B cell (primary cell): Measurements from ENCODE around the gene CXXC5. TPM values are rescaled to one million over a fixed set of nuclear protein-coding genes. Genes with fewer than 3 reads are reported as not detected.
"Not testable (repeated sequence)": the region's sequence is repeated elsewhere in the genome, so short reads cannot be mapped to it uniquely, and the experiment has no call there.

Experiments
- ATAC-seq: fragments of 200-7000 bp; cut with Tn5 transposase; one replicate; pipeline ENCODE4 v1.10.0; 2021; ENCODE audit warnings: low read depth, mild to moderate bottlenecking, moderate number of reproducible peaks, moderate library complexity
- CTCF ChIA-PET: fragments of 350-600 bp; sonication (Branson Sonifier 250); formaldehyde crosslinking; loops from one replicate; lab custom pipeline; 2021; ENCODE audit warnings: antibody characterized with exemption, inconsistent platforms; lab: Charles Lee
- POLR2A ChIA-PET: fragments of 350-600 bp; sonication (Branson Sonifier 250); formaldehyde crosslinking; loops from one replicate; lab custom pipeline; 2021; ENCODE audit warnings: antibody characterized with exemption; lab: Charles Lee
- DNase-seq: peaks from one replicate; pipeline ENCODE4 v3.0.0; 2013
- H2AFZ ChIP-seq: 2 replicates; pipeline ENCODE4 v1.6.1; 2012; ENCODE audit warnings: mild to moderate bottlenecking, low read depth, low read length; ENCODE audit not compliant: insufficient read depth, poor library complexity, severe bottlenecking
- H3K27ac ChIP-seq, 2 donors: 1 replicate in 1 of 2; 2 replicates in 1 of 2; pipeline ENCODE4 v1.5.1; 2012 to 2013; ENCODE audit warnings: low read length in 2 of 2, mild to moderate bottlenecking in 2 of 2, moderate library complexity in 1 of 2
- H3K27me3 ChIP-seq, 4 experiments: fragments of 200-600 bp in 1 of 4; sonication (generic) in 1 of 4; replicated peaks in 1 of 4; 1 replicate in 2 of 4; 2 replicates in 2 of 4; pipeline versions ENCODE4 v1.6.1 to v1.7.0; 2013 to 2016; ENCODE audit warnings: low read length in 3 of 4, mild to moderate bottlenecking in 2 of 4, mixed read lengths in 1 of 4, moderate library complexity in 1 of 4; ENCODE audit not compliant: insufficient read depth in 4 of 4, control insufficient read depth in 3 of 4; ENCODE audit errors: control extremely low read depth in 1 of 4
- H3K36me3 ChIP-seq, 2 experiments: replicated peaks in 1 of 2; 1 replicate in 1 of 2; 2 replicates in 1 of 2; pipeline versions ENCODE4 v1.6.1 to v1.7.1; 2013; ENCODE audit warnings: low read length in 1 of 2; ENCODE audit not compliant: insufficient read depth in 2 of 2, control insufficient read depth in 1 of 2; ENCODE audit errors: control extremely low read depth in 1 of 2, extremely low read depth in 1 of 2
- H3K4me1 ChIP-seq, 2 donors: fragments of 200-600 bp in 1 of 2; sonication (generic) in 1 of 2; 1 replicate in 1 of 2; 2 replicates in 1 of 2; pipeline versions ENCODE4 v1.5.1 to v1.6.1; 2013 to 2017; ENCODE audit warnings: low read length in 2 of 2; ENCODE audit not compliant: control insufficient read depth in 2 of 2, insufficient read depth in 2 of 2
- H3K4me2 ChIP-seq: replicated peaks from 2 replicates; pipeline ENCODE3; 2012; ENCODE audit warnings: mild to moderate bottlenecking, low read depth, low read length; ENCODE audit not compliant: poor library complexity, severe bottlenecking
- H3K4me3 ChIP-seq, 5 experiments: fragments of 200-600 bp in 1 of 5; sonication (generic) in 1 of 5; 1 replicate in 3 of 5; 2 replicates in 2 of 5; pipeline versions ENCODE4 v1.5.1 to v1.7.0; 2011 to 2016; ENCODE audit warnings: low read length in 4 of 5, mild to moderate bottlenecking in 4 of 5, low read depth in 2 of 5, control low read depth in 1 of 5, moderate library complexity in 1 of 5; ENCODE audit not compliant: insufficient read depth in 1 of 5; ENCODE audit errors: control extremely low read depth in 1 of 5, extremely low read depth in 1 of 5
- H3K79me2 ChIP-seq: fragments of 200-600 bp; sonication (generic); one replicate; pipeline ENCODE4 v1.6.0; 2016; ENCODE audit warnings: low read length; ENCODE audit not compliant: control insufficient read depth, insufficient read depth
- H3K9ac ChIP-seq: fragments of 200-600 bp; sonication (generic); 2 replicates; pipeline ENCODE4 v1.6.1; 2017; ENCODE audit warnings: mild to moderate bottlenecking, low read length, moderate library complexity
- H3K9me3 ChIP-seq, 3 donors: one replicate each; pipeline versions ENCODE4 v1.6.1 to v1.7.1; 2013; ENCODE audit warnings: low read length in 2 of 3; ENCODE audit not compliant: control insufficient read depth in 2 of 3, insufficient read depth in 1 of 3; ENCODE audit errors: control extremely low read depth in 1 of 3
- H4K20me1 ChIP-seq: 2 replicates; pipeline ENCODE4 v1.6.0; 2012; ENCODE audit warnings: mild to moderate bottlenecking, low read length; ENCODE audit not compliant: insufficient read depth, control insufficient read depth, poor library complexity, severe bottlenecking
- H3K27ac Mint-ChIP-seq: one replicate; pipeline ENCODE4 v1.8.0; 2021; ENCODE audit warnings: mixed read lengths
- H3K27me3 Mint-ChIP-seq: one replicate; pipeline ENCODE4 v1.8.0; 2021; ENCODE audit warnings: mixed read lengths
- H3K4me1 Mint-ChIP-seq: one replicate; pipeline ENCODE4 v1.8.0; 2021; ENCODE audit warnings: mixed read lengths
- H3K4me3 Mint-ChIP-seq: one replicate; pipeline ENCODE4 v1.8.0; 2021; ENCODE audit warnings: mixed read lengths
- H3K9me3 Mint-ChIP-seq: one replicate; pipeline ENCODE4 v1.8.0; 2022; ENCODE audit warnings: mixed read lengths; ENCODE audit not compliant: insufficient read depth
- EZH2 ChIP-seq: IDR thresholded peaks from 2 replicates; pipeline ENCODE4 v1.6.1; 2012; ENCODE audit warnings: borderline replicate concordance, low read depth, mild to moderate bottlenecking, moderate library complexity, low read length; ENCODE audit not compliant: insufficient read depth, poor library complexity, severe bottlenecking
- WGBS: methylation state at CpG from one replicate; pipeline ENCODE4 v1.1.5; 2013; ENCODE audit warnings: missing lambda C conversion rate; ENCODE audit not compliant: insufficient coverage; 5-methylcytosine and 5-hydroxymethylcytosine counted together
- intact Hi-C: fragments of 100-400 bp; cut with micrococcal nuclease; formaldehyde crosslinking; loops from one replicate; pipeline ENCODE4 v1.10.0; 2022
- polyA plus RNA-seq: library from polyadenylated mRNA; depleted of rRNA; stranded (reverse); fragments of >200 nt; gene quantifications from 2 replicates; pipeline ENCODE4 v1.2.3, GENCODE V29; 2012
- total RNA-seq, 2 donors: library from RNA; stranded (reverse); fragments of 120-200 nt in 1 of 2; gene quantifications; 1 replicate in 1 of 2; 2 replicates in 1 of 2; pipeline versions ENCODE4 v1.2.3 to v1.2.4, GENCODE V29; 2013 to 2022
- TF ChIP-seq, protein P1 (sequence below): fragments of 200-600 bp; IDR thresholded peaks from one replicate; pipeline ENCODE4 v1.8.0; 2022; ENCODE audit warnings: antibody characterized with exemption, mild to moderate bottlenecking

Gene CXXC5
- total and polyA plus RNA-seq, 2 donors (not counting 1 experiment from before 2014, with no cell fraction given) = 126 to 143 TPM

DNA sequence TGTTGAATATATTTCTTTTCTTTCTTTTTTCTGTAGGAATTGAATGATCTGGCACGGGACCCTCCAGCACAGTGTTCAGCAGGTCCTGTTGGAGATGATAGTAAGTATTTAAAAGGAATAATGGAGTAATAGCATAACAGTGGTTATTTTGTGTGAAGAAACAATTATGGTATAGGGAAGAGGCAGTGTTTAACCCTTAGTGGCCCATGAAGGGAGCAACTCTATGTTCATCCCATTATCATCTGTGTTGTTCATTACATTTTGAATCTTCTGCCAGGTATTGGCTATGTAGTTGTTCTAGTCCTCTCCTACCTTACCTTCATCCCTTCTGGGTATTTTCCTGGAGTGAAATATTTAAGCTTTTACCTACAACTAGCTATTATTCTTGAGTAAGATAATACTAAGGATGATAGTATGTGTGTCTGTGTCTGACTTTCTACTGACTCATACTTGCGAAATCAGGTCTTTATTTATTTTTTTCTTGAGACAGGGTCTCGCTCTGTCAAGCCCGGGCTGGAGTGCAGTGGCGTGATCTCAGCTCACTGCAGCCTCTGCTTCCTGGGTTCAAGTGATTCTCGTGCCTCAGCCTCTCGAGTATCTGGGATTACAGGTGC is 47.7 kb upstream of the CXXC5 start:
- DNase-seq (no peak), ATAC-seq (no peak)
- Histone ChIP-seq H3K36me3 (peaks cover 6 to 51% of the 10 kb centered on the region in 2 experiments), H3K4me3 (no peak overlapping the region), H2AFZ (no peak overlapping the region), H4K20me1 (peaks cover 90% of the 10 kb centered on the region), H3K4me1 (peaks cover 11 to 17% of the 10 kb centered on the region in 2 donors), H3K9me3 (peaks cover 0 to 3% (median 0%) of the 10 kb centered on the region in 3 donors), H3K4me2 (no peak overlapping the region), H3K27me3 (no peaks in the 10 kb centered on the region), H3K9ac (no peak overlapping the region), H3K79me2 (peaks cover 98% of the 10 kb centered on the region), H3K27ac (peak overlapping the region in 1 of 2 donors; percentile 43)
- ChIA-PET POLR2A (no interaction called here), CTCF (interaction anchor here (0.5 kb wide), 1 partner anchor 176 kb away, joined by 3 read pairs; no protein-coding TSS in a partner anchor)
- TF ChIP-seq, protein P1, sequence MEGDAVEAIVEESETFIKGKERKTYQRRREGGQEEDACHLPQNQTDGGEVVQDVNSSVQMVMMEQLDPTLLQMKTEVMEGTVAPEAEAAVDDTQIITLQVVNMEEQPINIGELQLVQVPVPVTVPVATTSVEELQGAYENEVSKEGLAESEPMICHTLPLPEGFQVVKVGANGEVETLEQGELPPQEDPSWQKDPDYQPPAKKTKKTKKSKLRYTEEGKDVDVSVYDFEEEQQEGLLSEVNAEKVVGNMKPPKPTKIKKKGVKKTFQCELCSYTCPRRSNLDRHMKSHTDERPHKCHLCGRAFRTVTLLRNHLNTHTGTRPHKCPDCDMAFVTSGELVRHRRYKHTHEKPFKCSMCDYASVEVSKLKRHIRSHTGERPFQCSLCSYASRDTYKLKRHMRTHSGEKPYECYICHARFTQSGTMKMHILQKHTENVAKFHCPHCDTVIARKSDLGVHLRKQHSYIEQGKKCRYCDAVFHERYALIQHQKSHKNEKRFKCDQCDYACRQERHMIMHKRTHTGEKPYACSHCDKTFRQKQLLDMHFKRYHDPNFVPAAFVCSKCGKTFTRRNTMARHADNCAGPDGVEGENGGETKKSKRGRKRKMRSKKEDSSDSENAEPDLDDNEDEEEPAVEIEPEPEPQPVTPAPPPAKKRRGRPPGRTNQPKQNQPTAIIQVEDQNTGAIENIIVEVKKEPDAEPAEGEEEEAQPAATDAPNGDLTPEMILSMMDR = no peak
- no peak for TF ChIP-seq EZH2
- no peak overlapping the region for H3K27ac Mint-ChIP-seq
- intact Hi-C loops = no loop called here
- H3K27me3 Mint-ChIP-seq = no peaks in the 10 kb centered on the region
- H3K9me3 Mint-ChIP-seq = no peaks in the 10 kb centered on the region
- peaks cover 22% of the 10 kb centered on the region for H3K4me1 Mint-ChIP-seq
- no peak overlapping the region for H3K4me3 Mint-ChIP-seq
- 73% methylated on average over 5 of the region's 7 CpGs for WGBS

GRCh38 chr5:139601429-139601828 is 46.7 kb upstream of the CXXC5 start:
- DNase-seq (no peak), ATAC-seq (no peak)
- Mint-ChIP-seq H3K27ac (no peak overlapping the region), H3K4me3 (no peak overlapping the region), H3K27me3 (no peaks in the 10 kb centered on the region), H3K9me3 (no peaks in the 10 kb centered on the region), H3K4me1 (peaks cover 32% of the 10 kb centered on the region)
- H3K4me2 ChIP-seq = no peak overlapping the region
- peaks cover 86% of the 10 kb centered on the region for H4K20me1 ChIP-seq
- no peak overlapping the region for H3K4me3 ChIP-seq
- H3K27ac ChIP-seq = peak overlapping the region in 1 of 2 donors; percentile 43
- H3K27me3 ChIP-seq = no peaks in the 10 kb centered on the region
- H3K79me2 ChIP-seq = peaks cover 98% of the 10 kb centered on the region
- peaks cover 0 to 3% (median 0%) of the 10 kb centered on the region in 3 donors for H3K9me3 ChIP-seq
- CTCF ChIA-PET = interaction anchor here (1.0 kb wide), 1 partner anchor 58 kb away, joined by 5 read pairs; no protein-coding TSS in a partner anchor
- peaks cover 6 to 53% of the 10 kb centered on the region in 2 experiments for H3K36me3 ChIP-seq
- no peak overlapping the region for H2AFZ ChIP-seq
- no peak overlapping the region for H3K9ac ChIP-seq
- H3K4me1 ChIP-seq = peaks cover 17 to 26% of the 10 kb centered on the region in 2 donors
- POLR2A ChIA-PET = no interaction called here
- TF ChIP-seq, protein P1 = no peak
- no peak for TF ChIP-seq EZH2
- intact Hi-C loops = no loop called here
- 86% methylated on average over 6 of the region's 12 CpGs for WGBS

DNA sequence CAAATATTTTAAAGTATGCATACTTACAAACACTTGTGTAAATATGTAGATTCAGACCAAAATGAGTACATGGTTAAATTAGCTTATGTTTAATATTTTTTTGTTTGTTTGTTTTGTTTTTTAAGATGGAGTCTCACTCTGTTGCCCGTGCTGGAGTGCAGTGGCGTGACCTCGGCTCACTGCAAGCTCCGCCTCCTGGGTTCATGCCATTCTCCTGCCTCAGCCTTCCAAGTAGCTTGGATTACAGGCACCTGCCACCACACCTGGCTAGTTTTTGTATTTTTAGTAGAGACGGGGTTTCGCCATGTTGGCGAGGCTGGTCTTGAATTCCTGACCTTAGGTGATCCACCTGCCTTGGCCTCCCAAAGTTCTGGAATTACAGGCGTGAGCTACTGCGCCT is 46.2 kb upstream of the CXXC5 start:
- H4K20me1 ChIP-seq = peaks cover 82% of the 10 kb centered on the region
- H3K4me3 Mint-ChIP-seq = not testable (repeated sequence)
- H3K4me1 Mint-ChIP-seq = peaks cover 36% of the 10 kb centered on the region

More for the DNA sequence above, 46.2 kb upstream of the CXXC5 start:
- H3K9me3 ChIP-seq, H2AFZ ChIP-seq, H3K4me3 ChIP-seq, ATAC-seq, H3K27ac ChIP-seq, H3K9ac ChIP-seq, POLR2A ChIA-PET, H3K4me2 ChIP-seq, H3K27ac Mint-ChIP-seq, intact Hi-C loops, H3K9me3 Mint-ChIP-seq, H3K27me3 ChIP-seq, DNase-seq, H3K27me3 Mint-ChIP-seq: not testable (repeated sequence)
- Histone ChIP-seq H3K4me1 (peaks cover 17 to 26% of the 10 kb centered on the region in 2 donors), H3K36me3 (peaks cover 7 to 53% of the 10 kb centered on the region in 2 experiments), H3K79me2 (peaks cover 99% of the 10 kb centered on the region)
- CTCF ChIA-PET = interaction anchor here (1.0 kb wide), 1 partner anchor 59 kb away, joined by 5 read pairs; no protein-coding TSS in a partner anchor
- 95% methylated on average over 5 of the region's 9 CpGs for WGBS
